ENCODE data around the gene GUCA2B.

Gene GUCA2B

GRCh38 chr1:42171679-42172266 is 18.6 kb downstream of the GUCA2B start:
- no peaks in the 10 kb centered on the region for H3K36me3 Mint-ChIP-seq
- H3K9me3 Mint-ChIP-seq, result no peaks in the 10 kb centered on the region
- H3K27me3 Mint-ChIP-seq, result no peaks in the 10 kb centered on the region
- H3K4me3 Mint-ChIP-seq, result no peak overlapping the region
- no peak overlapping the region for H3K27ac Mint-ChIP-seq
- no peaks in the 10 kb centered on the region for H3K4me1 Mint-ChIP-seq

GRCh38 chr1:42172381-42173133 is 19.3 kb downstream of the GUCA2B start:
- Mint-ChIP-seq H3K36me3 (peaks cover 1% of the 10 kb centered on the region), H3K4me1 (no peaks in the 10 kb centered on the region), H3K4me3 (no peak overlapping the region), H3K27ac (no peak overlapping the region), H3K9me3 (no peaks in the 10 kb centered on the region), H3K27me3 (no peaks in the 10 kb centered on the region)

- H3K27ac Mint-ChIP-seq, result no peak overlapping the region
- no peaks in the 10 kb centered on the region for H3K27me3 Mint-ChIP-seq
- H3K4me3 Mint-ChIP-seq, result no peak overlapping the region
- H3K36me3 Mint-ChIP-seq, result peaks cover 2% of the 10 kb centered on the region
- no peaks in the 10 kb centered on the region for H3K4me1 Mint-ChIP-seq
- H3K9me3 Mint-ChIP-seq, result no peaks in the 10 kb centered on the region
Measured at GRCh38 chr1:42173155-42173933, 20.1 kb downstream of the GUCA2B start.

GRCh38 chr1:42173961-42174735 is 20.9 kb downstream of the GUCA2B start:
- Mint-ChIP-seq H3K4me1 (no peaks in the 10 kb centered on the region), H3K36me3 (peaks cover 2% of the 10 kb centered on the region), H3K27ac (no peak overlapping the region), H3K27me3 (no peaks in the 10 kb centered on the region), H3K9me3 (no peaks in the 10 kb centered on the region), H3K4me3 (no peak overlapping the region)

- Mint-ChIP-seq H3K4me1 (no peaks in the 10 kb centered on the region), H3K27me3 (no peaks in the 10 kb centered on the region), H3K27ac (no peak overlapping the region), H3K4me3 (no peak overlapping the region), H3K36me3 (peaks cover 2% of the 10 kb centered on the region), H3K9me3 (no peaks in the 10 kb centered on the region)
Measured at GRCh38 chr1:42175314-42176054, 22.3 kb downstream of the GUCA2B start.

- Mint-ChIP-seq H3K27ac (no peak overlapping the region), H3K9me3 (no peaks in the 10 kb centered on the region), H3K4me3 (no peak overlapping the region)
Measured at GRCh38 chr1:42176902-42177519, 23.8 kb downstream of the GUCA2B start.

GRCh38 chr1:42177541-42177981 is 24.4 kb downstream of the GUCA2B start:
- H3K27me3 Mint-ChIP-seq, result no peaks in the 10 kb centered on the region
- H3K4me1 Mint-ChIP-seq, result no peaks in the 10 kb centered on the region
- H3K9me3 Mint-ChIP-seq, result no peaks in the 10 kb centered on the region
- H3K27ac Mint-ChIP-seq, result peak overlapping the region; percentile 5
- no peak overlapping the region for H3K4me3 Mint-ChIP-seq
- peaks cover 2% of the 10 kb centered on the region for H3K36me3 Mint-ChIP-seq

More at GRCh38 chr1:42176902-42177519, 23.8 kb downstream of the GUCA2B start:
- no peaks in the 10 kb centered on the region for H3K27me3 Mint-ChIP-seq
- H3K36me3 Mint-ChIP-seq, result peaks cover 2% of the 10 kb centered on the region
- H3K4me1 Mint-ChIP-seq, result no peaks in the 10 kb centered on the region

- no peaks in the 10 kb centered on the region for H3K9me3 Mint-ChIP-seq
- H3K4me1 Mint-ChIP-seq, result no peaks in the 10 kb centered on the region
- H3K4me3 Mint-ChIP-seq, result no peak overlapping the region
- H3K36me3 Mint-ChIP-seq, result peaks cover 2% of the 10 kb centered on the region
- no peaks in the 10 kb centered on the region for H3K27me3 Mint-ChIP-seq
- no peak overlapping the region for H3K27ac Mint-ChIP-seq
Measured at GRCh38 chr1:42178249-42178648, 25.0 kb downstream of the GUCA2B start.

- no peaks in the 10 kb centered on the region for H3K4me1 Mint-ChIP-seq
- H3K27ac Mint-ChIP-seq, result no peak overlapping the region
- no peak overlapping the region for H3K4me3 Mint-ChIP-seq
- no peaks in the 10 kb centered on the region for H3K27me3 Mint-ChIP-seq
- no peaks in the 10 kb centered on the region for H3K9me3 Mint-ChIP-seq
- H3K36me3 Mint-ChIP-seq, result peaks cover 4% of the 10 kb centered on the region
Measured at GRCh38 chr1:42179275-42179674, 26.1 kb downstream of the GUCA2B start.

GRCh38 chr1:42179900-42180329 is 26.7 kb downstream of the GUCA2B start:
- H3K27me3 Mint-ChIP-seq, result no peaks in the 10 kb centered on the region
- no peaks in the 10 kb centered on the region for H3K4me1 Mint-ChIP-seq
- peaks cover 4% of the 10 kb centered on the region for H3K36me3 Mint-ChIP-seq
- no peaks in the 10 kb centered on the region for H3K9me3 Mint-ChIP-seq
- H3K27ac Mint-ChIP-seq, result no peak overlapping the region
- H3K4me3 Mint-ChIP-seq, result no peak overlapping the region

- H3K27ac Mint-ChIP-seq, result peak overlapping the region; percentile 20
- H3K36me3 Mint-ChIP-seq, result peaks cover 13% of the 10 kb centered on the region
- H3K4me1 Mint-ChIP-seq, result no peaks in the 10 kb centered on the region
- no peak overlapping the region for H3K4me3 Mint-ChIP-seq
- H3K9me3 Mint-ChIP-seq, result no peaks in the 10 kb centered on the region
- no peaks in the 10 kb centered on the region for H3K27me3 Mint-ChIP-seq
Measured at GRCh38 chr1:42181687-42182086, 28.5 kb downstream of the GUCA2B start.

- no peaks in the 10 kb centered on the region for H3K4me1 Mint-ChIP-seq
- H3K4me3 Mint-ChIP-seq, result no peak overlapping the region
- peaks cover 17% of the 10 kb centered on the region for H3K36me3 Mint-ChIP-seq
- no peaks in the 10 kb centered on the region for H3K27me3 Mint-ChIP-seq
- no peak overlapping the region for H3K27ac Mint-ChIP-seq
- no peaks in the 10 kb centered on the region for H3K9me3 Mint-ChIP-seq
Measured at GRCh38 chr1:42183210-42183956, 30.2 kb downstream of the GUCA2B start.

- H3K36me3 Mint-ChIP-seq, result peaks cover 17% of the 10 kb centered on the region
- H3K4me3 Mint-ChIP-seq, result no peak overlapping the region
- H3K27ac Mint-ChIP-seq, result peak overlapping the region; percentile 73
- H3K9me3 Mint-ChIP-seq, result no peaks in the 10 kb centered on the region
- no peaks in the 10 kb centered on the region for H3K27me3 Mint-ChIP-seq
- H3K4me1 Mint-ChIP-seq, result no peaks in the 10 kb centered on the region
Measured at GRCh38 chr1:42183957-42184268, 30.7 kb downstream of the GUCA2B start.

- Mint-ChIP-seq H3K4me1 (no peaks in the 10 kb centered on the region), H3K27ac (peak overlapping the region; percentile 25), H3K27me3 (no peaks in the 10 kb centered on the region), H3K36me3 (peaks cover 20% of the 10 kb centered on the region), H3K9me3 (no peaks in the 10 kb centered on the region), H3K4me3 (no peak overlapping the region)
Measured at GRCh38 chr1:42184616-42185015, 31.4 kb downstream of the GUCA2B start.
